Measurements from ENCODE around the gene METTL21A. TPM values are rescaled to one million over a fixed set of nuclear protein-coding genes. Genes with fewer than 3 reads are reported as not detected.
A peak's percentile ranks its signal among the peaks of the same experiment; 100 is the strongest.

METTL21A gene
- total and polyA plus RNA-seq, 9 of the 15 experiments (the other 6 are each of a cell fraction or from before 2014, with no cell fraction given) = 9.1 to 46.5 (median 37.4) TPM

- no peak for TF ChIP-seq USF2 (CRISPR knock-in tag; IDR thresholded peaks at IDR 0.05)
- peak; percentile 92 for TF ChIP-seq C11orf30 (IDR thresholded peaks at IDR 0.05; ENCODE audit: low read depth)
- no peak for TF ChIP-seq ESRRB (CRISPR knock-in tag; IDR thresholded peaks at IDR 0.05; ENCODE audit: borderline replicate concordance)
- TF ChIP-seq STAG1 (CRISPR knock-in tag; IDR thresholded peaks at IDR 0.05; ENCODE audit: borderline replicate concordance) = no peak
- TF ChIP-seq ADNP (tag; IDR thresholded peaks at IDR 0.05) = no peak
- TF ChIP-seq HOMEZ (CRISPR knock-in tag; IDR thresholded peaks at IDR 0.05) = no peak
- TF ChIP-seq ZNF76 (CRISPR knock-in tag; IDR thresholded peaks at IDR 0.05; ENCODE audit: borderline replicate concordance) = no peak
- TF ChIP-seq HIVEP1 (CRISPR knock-in tag; IDR thresholded peaks at IDR 0.05) = no peak
- no peak for TF ChIP-seq ZNF436 (CRISPR knock-in tag; IDR thresholded peaks at IDR 0.05)
- TF ChIP-seq MTA3 (IDR thresholded peaks at IDR 0.05; ENCODE audit: borderline replicate concordance) = no peak
- no peak for TF ChIP-seq BRF2 (IDR thresholded peaks at IDR 0.05; ENCODE audit: borderline replicate concordance, insufficient read depth, insufficient read length)
- TF ChIP-seq ARID1B (IDR thresholded peaks at IDR 0.05) = peak; percentile 22; the same call in 1 of the 2 replicates
- TF ChIP-seq CBX1 (IDR thresholded peaks at IDR 0.05; ENCODE audit: low read depth) = no peak
- no peak for TF ChIP-seq ILF3 (IDR thresholded peaks at IDR 0.05; ENCODE audit: borderline replicate concordance)
- TF ChIP-seq THAP12 (CRISPR knock-in tag; IDR thresholded peaks at IDR 0.05) = no peak
- no peak for TF ChIP-seq HDAC6 (IDR thresholded peaks at IDR 0.05; ENCODE audit: low read depth, low read length)
- no peak for TF ChIP-seq XRCC3 (IDR thresholded peaks at IDR 0.05)
- peak; percentile 94 for TF ChIP-seq ZNF316 (IDR thresholded peaks at IDR 0.05)
- TF ChIP-seq EGR1 (conservative IDR thresholded peaks at IDR 0.05) = no peak
- TF ChIP-seq STAT5A (IDR thresholded peaks at IDR 0.05; ENCODE audit: borderline replicate concordance, low read length) = no peak
- TF ChIP-seq ZBTB1 (CRISPR knock-in tag; IDR thresholded peaks at IDR 0.05; ENCODE audit: borderline replicate concordance, low read depth) = no peak
- TF ChIP-seq ZNF668 (CRISPR knock-in tag; IDR thresholded peaks at IDR 0.05) = no peak
- peak; percentile 48; the same call in 1 of the 2 replicates for TF ChIP-seq MAFK (IDR thresholded peaks at IDR 0.05; ENCODE audit: low read length)
- TF ChIP-seq ZNF766 (CRISPR knock-in tag; conservative IDR thresholded peaks at IDR 0.05) = no peak
- no peak for TF ChIP-seq ZFP36 (IDR thresholded peaks at IDR 0.05; ENCODE audit: low read depth, low read length, partially characterized antibody)
- no peak for TF ChIP-seq SMC3 (conservative IDR thresholded peaks at IDR 0.05; ENCODE audit: insufficient read depth, low read depth, low read length)
These were observed 53.8 kb downstream of the METTL21A start (continued) for GRCh38 chr2:207571370-207571769.

Measured in K562 (cell line).